Upper lobe of left lung (tissue), 6 donors: ENCODE measurements around the gene BCL7C. TPM values are rescaled to one million over a fixed set of nuclear protein-coding genes. Genes with fewer than 3 reads are reported as not detected.
A peak's percentile ranks its signal among the peaks of the same experiment; 100 is the strongest.

Experiments
- ATAC-seq, 2 donors: fragments of 200-7000 bp; cut with Tn5 transposase; one replicate each; pipeline ENCODE4 v1.9.1; 2022; ENCODE audit warnings: mild to moderate bottlenecking in 2 of 2, moderate library complexity in 2 of 2; ENCODE audit not compliant: low FRiP score in 2 of 2
- DNase-seq, 2 donors: peaks; one replicate each; pipeline ENCODE4 v3.0.0-alpha.2; 2019 to 2020
- H3K27ac ChIP-seq, 4 donors: fragments of 200-600 bp; sonication (generic); one replicate each; pipeline ENCODE4 v1.5.1; 2016 to 2019
- H3K27me3 ChIP-seq, 4 donors: fragments of 200-600 bp; sonication (generic); one replicate each; pipeline ENCODE4 v1.5.1; 2017 to 2019
- H3K36me3 ChIP-seq, 4 donors: fragments of 200-600 bp; sonication (generic); one replicate each; pipeline ENCODE4 v1.5.1; 2016 to 2019
- H3K4me1 ChIP-seq, 4 donors: fragments of 200-600 bp; sonication (generic); one replicate each; pipeline ENCODE4 v1.5.1; 2018 to 2019
- H3K4me3 ChIP-seq, 4 donors: fragments of 200-600 bp; sonication (generic); one replicate each; pipeline ENCODE4 v1.5.1; 2017 to 2019; ENCODE audit warnings: mild to moderate bottlenecking in 2 of 4, moderate library complexity in 1 of 4
- H3K9me3 ChIP-seq, 4 donors: fragments of 200-600 bp; sonication (generic); one replicate each; pipeline ENCODE4 v1.5.1; 2018 to 2019
- EP300 ChIP-seq, 4 donors: sonication (generic); formaldehyde crosslinking; IDR thresholded peaks; one replicate each; pipeline ENCODE4 v1.5.1; 2017; ENCODE audit warnings: antibody characterized with exemption in 4 of 4, control low read depth in 2 of 4
- POLR2A ChIP-seq, 4 donors: fragments of 450-650 bp; IDR thresholded peaks; one replicate each; pipeline ENCODE4 v1.5.1; 2016 to 2017; ENCODE audit warnings: antibody characterized with exemption in 4 of 4, mild to moderate bottlenecking in 2 of 4
- POLR2AphosphoS5 ChIP-seq, 2 donors: sonication (generic); formaldehyde crosslinking; IDR thresholded peaks; one replicate each; pipeline ENCODE4 v1.5.1; 2017; ENCODE audit warnings: antibody characterized with exemption in 2 of 2
- WGBS, 2 donors: methylation state at CpG; one replicate each; pipeline ENCODE4 v1.1.5; 2017 to 2018; 5-methylcytosine and 5-hydroxymethylcytosine counted together
- total RNA-seq, 6 donors: library from RNA; depleted of rRNA in 4 of 6; stranded (reverse); fragments of >200 nt in 4 of 6; gene quantifications; one replicate each; pipeline versions ENCODE4 v1.1.0 to v1.2.1, GENCODE V29; 2016 to 2021
- TF ChIP-seq, protein P1 (sequence below), 6 experiments: fragments of 450-650 bp in 4 of 6; fragments of 200-600 bp in 2 of 6; sonication (generic) in 2 of 6; IDR thresholded peaks; one replicate each; pipeline ENCODE4 v1.5.1; 2016 to 2019; ENCODE audit warnings: antibody characterized with exemption in 6 of 6
- donor health status: DM: no; HTN: no; CAD: no; lungs with moderate emphysema.
- donor health status: DM: no; HTN: yes; CAD: no; lungs with severe emphysema.

The BCL7C gene
- total RNA-seq, 6 donors from 2014 or later: 15.7 to 32.8 (median 28.2) TPM

DNA sequence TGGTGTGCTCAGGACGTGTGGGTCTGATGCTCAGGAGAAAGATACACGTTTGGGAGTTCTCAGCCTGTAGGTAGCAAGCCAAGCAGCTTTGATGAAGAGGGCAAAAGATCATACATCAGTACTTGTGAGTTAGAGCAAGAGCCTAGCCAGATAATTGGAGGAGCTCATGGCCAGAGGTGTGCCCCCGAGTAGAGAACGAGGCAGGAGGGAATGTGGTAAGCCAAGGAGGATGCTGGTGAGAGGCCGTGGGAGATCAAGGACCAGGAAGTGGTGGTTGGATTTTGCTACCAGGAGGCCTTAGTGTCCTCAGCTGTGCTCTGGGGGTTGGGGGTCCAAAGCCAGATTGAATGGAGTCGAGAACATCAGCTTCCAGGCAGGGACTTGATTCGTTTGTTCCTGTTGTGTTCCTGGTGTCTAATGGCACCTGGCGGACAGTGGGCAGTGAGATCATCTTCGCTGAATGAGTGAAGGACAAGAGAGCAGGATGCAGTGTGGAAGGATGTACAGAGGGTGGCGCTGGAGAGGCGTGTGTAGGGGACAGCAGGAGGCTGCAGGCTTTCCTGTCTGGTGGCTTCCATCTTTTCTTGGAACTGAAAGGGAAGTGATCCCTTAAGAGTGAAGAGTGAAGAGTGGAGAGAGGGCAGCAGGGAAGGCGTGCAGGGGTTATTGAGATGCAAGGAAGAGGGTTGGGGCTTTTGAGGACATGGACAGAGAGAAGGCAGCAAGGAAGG, 41.1 kb upstream of the BCL7C start:
- H3K36me3 ChIP-seq: peaks cover 0 to 43% (median 24%) of the 10 kb centered on the region in 4 donors
- peak; percentile 75 to 81 for ATAC-seq
- TF ChIP-seq POLR2AphosphoS5 (IDR thresholded peaks at IDR 0.05): no peak
- no peak for TF ChIP-seq EP300 (IDR thresholded peaks at IDR 0.05)
- TF ChIP-seq, protein P1, sequence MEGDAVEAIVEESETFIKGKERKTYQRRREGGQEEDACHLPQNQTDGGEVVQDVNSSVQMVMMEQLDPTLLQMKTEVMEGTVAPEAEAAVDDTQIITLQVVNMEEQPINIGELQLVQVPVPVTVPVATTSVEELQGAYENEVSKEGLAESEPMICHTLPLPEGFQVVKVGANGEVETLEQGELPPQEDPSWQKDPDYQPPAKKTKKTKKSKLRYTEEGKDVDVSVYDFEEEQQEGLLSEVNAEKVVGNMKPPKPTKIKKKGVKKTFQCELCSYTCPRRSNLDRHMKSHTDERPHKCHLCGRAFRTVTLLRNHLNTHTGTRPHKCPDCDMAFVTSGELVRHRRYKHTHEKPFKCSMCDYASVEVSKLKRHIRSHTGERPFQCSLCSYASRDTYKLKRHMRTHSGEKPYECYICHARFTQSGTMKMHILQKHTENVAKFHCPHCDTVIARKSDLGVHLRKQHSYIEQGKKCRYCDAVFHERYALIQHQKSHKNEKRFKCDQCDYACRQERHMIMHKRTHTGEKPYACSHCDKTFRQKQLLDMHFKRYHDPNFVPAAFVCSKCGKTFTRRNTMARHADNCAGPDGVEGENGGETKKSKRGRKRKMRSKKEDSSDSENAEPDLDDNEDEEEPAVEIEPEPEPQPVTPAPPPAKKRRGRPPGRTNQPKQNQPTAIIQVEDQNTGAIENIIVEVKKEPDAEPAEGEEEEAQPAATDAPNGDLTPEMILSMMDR (IDR thresholded peaks at IDR 0.05): peak; percentile 32 to 65 (median 40)
- H3K4me3 ChIP-seq: no peak overlapping the region
- 56 to 61% methylated on average over 11 to 12 of the region's 12 CpGs for WGBS, 2 donors
- DNase-seq: peak in 1 of 2 donors; percentile 49
- H3K27me3 ChIP-seq: no peaks in the 10 kb centered on the region
- H3K4me1 ChIP-seq: peaks cover 0 to 11% (median 0%) of the 10 kb centered on the region in 4 donors
- no peak overlapping the region for H3K27ac ChIP-seq
- H3K9me3 ChIP-seq: no peaks in the 10 kb centered on the region

DNA sequence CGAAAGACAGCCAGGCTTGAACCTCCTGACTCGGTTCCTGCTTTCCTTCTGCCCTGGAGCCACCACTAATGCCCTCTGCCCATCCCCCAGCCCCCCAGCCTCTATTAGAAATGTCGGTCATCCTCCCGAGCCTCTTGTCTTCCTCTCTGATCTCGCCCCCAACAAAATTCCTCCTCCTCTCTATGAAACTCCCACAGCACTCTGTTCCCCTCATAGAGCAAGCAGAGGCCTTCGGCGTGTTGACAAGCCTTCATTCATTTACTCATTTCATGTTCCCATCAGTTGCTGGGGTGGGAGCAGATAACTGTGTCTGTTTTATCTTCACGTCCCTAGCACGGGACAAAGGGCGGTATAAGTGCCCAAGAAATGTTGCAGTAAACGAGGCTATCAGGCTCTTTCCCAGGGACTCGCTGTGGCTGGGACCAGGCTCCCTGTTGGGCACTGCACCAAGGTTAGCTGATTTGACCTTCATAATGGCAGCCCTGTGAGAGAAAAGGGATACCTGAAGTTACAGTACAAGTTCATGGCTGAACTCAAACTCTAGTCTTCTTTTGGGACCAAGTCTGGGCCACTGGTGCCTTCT, 37.3 kb upstream of the BCL7C start:
- 73 to 77% methylated on average over 11 to 12 of the region's 12 CpGs for WGBS, 2 donors
- ATAC-seq: no peak

DNA sequence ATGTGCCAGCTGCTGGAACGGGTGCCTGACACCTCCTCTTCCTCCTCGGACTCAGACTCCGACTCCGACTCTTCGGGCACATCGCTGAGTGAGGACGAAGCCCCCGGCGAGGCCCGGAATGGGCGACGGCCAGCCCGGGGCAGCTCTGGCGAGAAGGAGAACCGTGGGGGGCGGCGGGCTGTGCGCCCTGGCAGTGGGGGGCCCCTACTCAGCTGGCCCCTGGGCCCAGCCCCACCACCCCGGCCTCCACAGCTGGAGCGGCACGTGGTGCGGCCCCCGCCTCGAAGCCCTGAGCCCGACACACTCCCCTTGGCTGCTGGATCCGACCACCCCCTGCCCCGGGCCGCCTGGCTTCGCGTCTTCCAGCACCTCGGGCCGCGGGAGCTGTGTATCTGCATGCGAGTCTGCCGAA, 36.3 kb upstream of the BCL7C start:
- DNase-seq: peak in 1 of 2 donors; percentile 85
- ATAC-seq: no peak
- Histone ChIP-seq H3K4me1 (peaks cover 0 to 6% (median 0%) of the 10 kb centered on the region in 4 donors), H3K9me3 (no peaks in the 10 kb centered on the region), H3K27me3 (no peaks in the 10 kb centered on the region), H3K4me3 (no peak overlapping the region), H3K27ac (no peak overlapping the region), H3K36me3 (peaks cover 0 to 66% (median 28%) of the 10 kb centered on the region in 4 donors)
- TF ChIP-seq, protein P1 (IDR thresholded peaks at IDR 0.05): no peak
- TF ChIP-seq EP300 (IDR thresholded peaks at IDR 0.05) (no peak), POLR2A (IDR thresholded peaks at IDR 0.05) (no peak), POLR2AphosphoS5 (IDR thresholded peaks at IDR 0.05) (no peak)
- WGBS, 2 donors: 92 to 96% methylated on average over 17 to 27 of the region's 35 CpGs

More for the DNA sequence above, 37.3 kb upstream of the BCL7C start:
- Histone ChIP-seq H3K9me3 (no peaks in the 10 kb centered on the region), H3K36me3 (peaks cover 0 to 69% (median 31%) of the 10 kb centered on the region in 4 donors), H3K4me3 (no peak overlapping the region), H3K4me1 (peaks cover 0 to 4% (median 0%) of the 10 kb centered on the region in 4 donors), H3K27ac (no peak overlapping the region), H3K27me3 (no peaks in the 10 kb centered on the region)
- DNase-seq: no peak
- TF ChIP-seq POLR2A (IDR thresholded peaks at IDR 0.05) (no peak), EP300 (IDR thresholded peaks at IDR 0.05) (no peak), POLR2AphosphoS5 (IDR thresholded peaks at IDR 0.05) (no peak)
- TF ChIP-seq, protein P1 (IDR thresholded peaks at IDR 0.05): no peak

DNA sequence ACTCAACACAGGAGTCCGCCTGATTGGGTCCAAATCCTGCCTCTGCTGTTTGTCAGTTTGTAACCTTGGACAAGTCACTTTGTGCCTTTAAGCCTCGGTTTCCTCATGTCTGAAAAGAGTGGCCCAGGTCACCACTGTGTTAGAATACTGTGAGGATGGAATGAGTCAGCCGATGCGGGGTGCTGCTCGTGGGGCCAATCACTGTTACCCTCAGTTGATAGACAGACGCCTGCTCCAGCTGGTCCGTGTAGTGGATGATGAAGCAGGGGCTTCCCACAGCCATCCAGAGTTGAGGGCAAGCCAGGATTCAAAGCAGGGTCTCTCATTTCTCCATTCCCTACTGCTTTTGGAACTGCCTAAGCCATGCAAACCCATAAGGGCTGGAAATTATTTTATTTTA, 35.3 kb upstream of the BCL7C start:
- Histone ChIP-seq H3K4me3 (no peak overlapping the region), H3K27ac (no peak overlapping the region), H3K36me3 (peaks cover 0 to 66% (median 28%) of the 10 kb centered on the region in 4 donors), H3K9me3 (no peaks in the 10 kb centered on the region), H3K4me1 (peaks cover 6 to 16% (median 7%) of the 10 kb centered on the region in 4 donors), H3K27me3 (no peaks in the 10 kb centered on the region)
- WGBS, 2 donors: 84 to 89% methylated on average over 7 of the region's 7 CpGs
- ATAC-seq (no peak), DNase-seq (no peak)
- TF ChIP-seq EP300 (IDR thresholded peaks at IDR 0.05) (no peak), POLR2A (IDR thresholded peaks at IDR 0.05) (no peak)

DNA sequence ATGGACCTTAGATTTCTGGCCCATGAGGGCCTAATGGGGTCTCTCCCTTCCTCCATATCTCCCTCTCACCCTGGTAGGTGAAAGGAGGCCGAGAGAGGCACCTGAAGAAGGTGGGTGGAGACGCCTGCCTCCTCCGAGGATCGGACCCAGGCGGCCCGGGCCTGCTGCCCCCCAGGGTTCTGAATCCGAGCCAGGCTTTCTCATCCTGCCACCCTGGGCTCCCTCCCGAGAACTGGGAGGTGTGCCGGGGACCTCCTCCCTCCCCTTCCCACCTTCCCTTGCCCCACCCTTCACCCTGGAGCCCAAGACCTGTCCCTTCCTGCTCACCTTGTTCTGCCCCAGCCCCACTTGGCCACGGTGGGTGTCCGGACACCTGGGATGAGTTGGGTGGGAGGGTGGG, 34.5 kb upstream of the BCL7C start:
- ATAC-seq: no peak
- Histone ChIP-seq H3K4me3 (no peak overlapping the region), H3K36me3 (peaks cover 0 to 61% (median 28%) of the 10 kb centered on the region in 4 donors)

More for the DNA sequence above, 34.5 kb upstream of the BCL7C start:
- Histone ChIP-seq H3K4me1 (peaks cover 8 to 23% (median 12%) of the 10 kb centered on the region in 4 donors), H3K27me3 (no peaks in the 10 kb centered on the region), H3K27ac (no peak overlapping the region), H3K9me3 (no peaks in the 10 kb centered on the region)
- DNase-seq: peak in 1 of 2 donors; percentile 72
- WGBS, 2 donors: 92 to 96% methylated on average over 8 to 11 of the region's 11 CpGs
- TF ChIP-seq, protein P1 (IDR thresholded peaks at IDR 0.05): no peak
- TF ChIP-seq POLR2A (IDR thresholded peaks at IDR 0.05) (no peak), POLR2AphosphoS5 (IDR thresholded peaks at IDR 0.05) (no peak), EP300 (IDR thresholded peaks at IDR 0.05) (no peak)
